PC-9 (cell line): Measurements from ENCODE around the gene ZNF471. TPM values are rescaled to one million over a fixed set of nuclear protein-coding genes. Genes with fewer than 3 reads are reported as not detected.
A peak's percentile ranks its signal among the peaks of the same experiment; 100 is the strongest.

Experiments
- BruUV-seq: library from RNA; stranded (reverse); fragments of 400-500 nt; replicated peaks from 2 replicates; lab custom pipeline; 2021; lab: Mats Ljungman, UMichigan
- CTCF ChIA-PET: fragments of 300-600 bp; sonication (Branson Sonifier 250); formaldehyde crosslinking; loops from one replicate; lab custom pipeline; 2022; ENCODE audit warnings: antibody characterized with exemption; lab: Charles Lee
- POLR2A ChIA-PET: fragments of 300-600 bp; sonication (Branson Sonifier 250); formaldehyde crosslinking; loops from one replicate; lab custom pipeline; 2022; ENCODE audit warnings: antibody characterized with exemption; ENCODE audit not compliant: unreplicated experiment; lab: Charles Lee
- DNase-seq, 2 experiments: peaks; one replicate each; pipeline versions ENCODE4 v3.0.0 to v3.0.0-alpha.2; 2015 to 2022; ENCODE audit warnings: mixed read lengths in 1 of 2
- H2AFZ ChIP-seq: fragments of 200-600 bp; sonication (generic); 2 replicates; pipeline ENCODE4 v1.8.1; 2017; ENCODE audit warnings: antibody characterized with exemption
- H3F3A ChIP-seq: fragments of 200-600 bp; sonication (generic); 2 replicates; pipeline ENCODE4 v1.8.1; 2017; ENCODE audit warnings: antibody characterized with exemption, mild to moderate bottlenecking, low read depth; ENCODE audit not compliant: insufficient read depth
- H3K27ac ChIP-seq: fragments of 200-600 bp; sonication (generic); 2 replicates; pipeline ENCODE4 v1.6.1; 2016; ENCODE audit warnings: mixed run types
- H3K27me3 ChIP-seq: fragments of 200-600 bp; sonication (generic); 2 replicates; pipeline ENCODE4 v1.6.1; 2016; ENCODE audit warnings: low read depth, mixed run types; ENCODE audit not compliant: insufficient read depth
- H3K36me3 ChIP-seq: fragments of 200-600 bp; sonication (generic); 2 replicates; pipeline ENCODE4 v1.6.1; 2016; ENCODE audit warnings: low read depth, mixed run types
- H3K4me1 ChIP-seq: fragments of 200-600 bp; sonication (generic); replicated peaks from 2 replicates; pipeline ENCODE4 v1.6.1; 2016; ENCODE audit warnings: mixed run types; ENCODE audit not compliant: insufficient read depth
- H3K4me2 ChIP-seq: fragments of 200-600 bp; sonication (generic); 2 replicates; pipeline ENCODE4 v1.6.1; 2017; ENCODE audit warnings: mixed run types
- H3K4me3 ChIP-seq: fragments of 200-600 bp; sonication (generic); 2 replicates; pipeline ENCODE4 v1.6.1; 2016; ENCODE audit warnings: mixed run types
- H3K79me2 ChIP-seq: fragments of 200-600 bp; sonication (generic); 2 replicates; pipeline ENCODE4 v1.6.1; 2017; ENCODE audit warnings: low read depth, mixed run types
- H3K9me2 ChIP-seq: fragments of 200-600 bp; sonication (generic); 2 replicates; pipeline ENCODE4 v1.8.1; 2017; ENCODE audit warnings: mild to moderate bottlenecking; ENCODE audit not compliant: insufficient read depth
- H3K9me3 ChIP-seq: fragments of 200-600 bp; sonication (generic); 2 replicates; pipeline ENCODE4 v1.8.1; 2016; ENCODE audit warnings: low read depth; ENCODE audit not compliant: insufficient read depth
- H4K20me1 ChIP-seq: fragments of 200-600 bp; sonication (generic); 2 replicates; pipeline ENCODE4 v1.8.1; 2017; ENCODE audit not compliant: insufficient read depth
- CTCF ChIP-seq: fragments of 200-600 bp; sonication (generic); conservative IDR thresholded peaks from 2 replicates; pipeline ENCODE4 v1.6.1; 2017; ENCODE audit warnings: mixed run types, antibody characterized with exemption, mild to moderate bottlenecking, moderate library complexity
- EZH2 ChIP-seq: fragments of 200-600 bp; sonication (generic); IDR thresholded peaks from 2 replicates; pipeline ENCODE4 v1.8.0; 2017; ENCODE audit warnings: antibody characterized with exemption, low read depth
- intact Hi-C: fragments of 100-400 bp; cut with micrococcal nuclease; formaldehyde crosslinking; loops from one replicate; pipeline ENCODE4 v1.10.0; 2022; ENCODE audit not compliant: unreplicated experiment
- total RNA-seq: library from RNA; stranded (reverse); gene quantifications from 2 replicates; pipeline ENCODE4 v1.2.3, GENCODE V29; 2021

The ZNF471 gene
- total RNA-seq, 1 experiment from 2014 or later: 0.57 TPM

GRCh38 chr19:56504581-56504980, 3.1 kb upstream of the ZNF471 start:
- Histone ChIP-seq H3K79me2 (no peaks in the 10 kb centered on the region), H3K27ac (no peak overlapping the region), H3K36me3 (no peaks in the 10 kb centered on the region), H2AFZ (no peak overlapping the region), H4K20me1 (no peaks in the 10 kb centered on the region), H3K9me3 (peaks cover 8% of the 10 kb centered on the region; the same call in 1 of the 2 replicates), H3K9me2 (no peaks in the 10 kb centered on the region), H3K4me2 (no peak overlapping the region), H3K4me1 (no peaks in the 10 kb centered on the region), H3F3A (no peaks in the 10 kb centered on the region), H3K27me3 (0 out of 2 replicates have a peak, but pooled peaks cover 15% of the 10 kb centered on the region), H3K4me3 (no peak overlapping the region)
- CTCF ChIA-PET: interaction anchor here (0.6 kb wide), 1 partner anchor 430 kb away, joined by 3 read pairs; no protein-coding TSS in a partner anchor
- DNase-seq: no peak
- no TSS peak for BruUV-seq
- POLR2A ChIA-PET: no interaction called here
- intact Hi-C loops: no loop called here
- TF ChIP-seq EZH2 (no peak), CTCF (no peak)

DNA sequence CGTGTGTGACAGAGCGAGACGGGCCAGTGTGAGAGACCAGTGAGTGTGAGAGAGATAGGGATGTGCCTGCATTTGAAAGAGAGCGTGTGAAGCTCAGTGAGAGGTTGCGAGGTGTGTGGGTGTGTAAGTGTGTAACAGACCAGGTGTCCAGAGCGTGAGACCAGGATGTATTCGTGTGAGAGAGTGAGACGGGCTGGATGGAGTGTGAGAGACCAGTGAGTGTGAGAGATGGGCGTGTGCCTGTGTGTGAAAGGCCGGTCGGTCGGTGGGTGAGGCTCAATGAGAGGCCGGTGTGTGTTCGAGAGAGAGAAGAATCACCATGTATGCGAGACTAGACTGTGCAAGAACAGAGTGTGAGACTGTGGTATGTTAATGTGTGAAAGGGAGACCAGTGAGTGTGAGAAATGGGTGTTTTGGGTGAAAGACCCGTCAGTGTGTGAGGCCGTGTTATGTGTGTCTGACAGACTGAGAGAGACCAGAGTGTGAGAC, 679 bp downstream of the ZNF471 start:
- H3K9me3 ChIP-seq: peaks cover 8% of the 10 kb centered on the region
- POLR2A ChIA-PET: no interaction called here
- intact Hi-C loops: no loop called here
- no peak for DNase-seq
- peak overlapping the region; percentile 75 for H2AFZ ChIP-seq
- no peaks in the 10 kb centered on the region for H3K4me1 ChIP-seq
- no peaks in the 10 kb centered on the region for H3K79me2 ChIP-seq
- no peak for TF ChIP-seq CTCF
- TF ChIP-seq EZH2: no peak
- no peaks in the 10 kb centered on the region for H3K9me2 ChIP-seq
- H3K27me3 ChIP-seq: 0 out of 2 replicates have a peak, but pooled peaks cover 6% of the 10 kb centered on the region
- peak overlapping the region; percentile 49; the same call in 1 of the 2 replicates for H3K4me3 ChIP-seq
- no peaks in the 10 kb centered on the region for H3K36me3 ChIP-seq
- H3K4me2 ChIP-seq: peak overlapping the region; percentile 57
- CTCF ChIA-PET: no interaction called here
- no peak overlapping the region for H3K27ac ChIP-seq
- H3F3A ChIP-seq: no peaks in the 10 kb centered on the region
- no peaks in the 10 kb centered on the region for H4K20me1 ChIP-seq
- no TSS peak for BruUV-seq

- Histone ChIP-seq H4K20me1 (no peaks in the 10 kb centered on the region), H3K4me2 (no peak overlapping the region), H3F3A (no peaks in the 10 kb centered on the region), H3K4me1 (no peaks in the 10 kb centered on the region), H3K27ac (no peak overlapping the region), H3K4me3 (no peak overlapping the region), H2AFZ (no peak overlapping the region), H3K27me3 (no peaks in the 10 kb centered on the region), H3K36me3 (no peaks in the 10 kb centered on the region), H3K9me2 (no peaks in the 10 kb centered on the region), H3K79me2 (no peaks in the 10 kb centered on the region), H3K9me3 (peaks cover 51% of the 10 kb centered on the region)
- no peak for DNase-seq
- intact Hi-C loops: no loop called here
- POLR2A ChIA-PET: no interaction called here
- CTCF ChIA-PET: no interaction called here
- TF ChIP-seq CTCF (no peak), EZH2 (no peak)
- BruUV-seq: no TSS peak
Measured at GRCh38 chr19:56525214-56525860, 17.7 kb downstream of the ZNF471 start.
